ENCODE measurements around the gene NCKAP1. TPM values are rescaled to one million over a fixed set of nuclear protein-coding genes. Genes with fewer than 3 reads are reported as not detected.

The NCKAP1 gene
- total and polyA plus RNA-seq, 10 of the 15 experiments (the other 5 are each of a cell fraction or from before 2014, with no cell fraction given): 0.11 to 1.5 (median 0.52) TPM

- BruUV-seq (replicated peaks): no TSS peak
- SMC1A ChIA-PET (ENCODE audit: uncharacterized antibody, unreplicated experiment): interaction anchor here (0.7 kb wide), 1 partner anchor 134 kb away, joined by 3 read pairs; no protein-coding TSS in a partner anchor
- in situ Hi-C loops (cut with MboI): no loop called here
- WGBS (ENCODE audit: insufficient coverage, insufficient replicate concordance, low lambda C conversion rate, missing lambda C conversion rate): 19% methylated on average over 1 of the region's 1 CpG
- Histone ChIP-seq H3K9ac (ENCODE audit: control insufficient read depth, insufficient read depth, low read length) (no peak overlapping the region), H3K36me3 (ENCODE audit: control insufficient read depth in 2 of 2, insufficient read depth in 2 of 2, low read length in 1 of 2) (no peaks in the 10 kb centered on the region), H4K20me1 (ENCODE audit: control insufficient read depth, insufficient read depth) (no peaks in the 10 kb centered on the region), H3K9me3 (replicated peaks; ENCODE audit: control insufficient read depth, insufficient read depth, low read length) (no peaks in the 10 kb centered on the region), H3K27me3 (replicated peaks in 1 of 2; ENCODE audit: control insufficient read depth in 2 of 2, insufficient read depth in 2 of 2, low read length in 1 of 2) (no peaks in the 10 kb centered on the region), H2AFZ (ENCODE audit: control insufficient read depth, low read depth, low read length) (no peak overlapping the region), H3K4me3 (no peak overlapping the region), H3K4me1 (ENCODE audit: control insufficient read depth, insufficient read depth, low read length) (no peaks in the 10 kb centered on the region), H3K4me2 (ENCODE audit: control insufficient read depth, insufficient read depth) (no peak overlapping the region), H3K27ac (ENCODE audit: control insufficient read depth, insufficient read depth) (no peak overlapping the region), H3K79me2 (ENCODE audit: control insufficient read depth, insufficient read depth, low read length) (no peaks in the 10 kb centered on the region)
- CTCF ChIA-PET: no interaction called here
- RAD21 ChIA-PET (ENCODE audit: unreplicated experiment): no interaction called here
- intact Hi-C loops (cut with micrococcal nuclease; ENCODE audit: unreplicated experiment): no loop called here
- POLR2A ChIA-PET: no interaction called here
- no peak for FAIRE-seq
- no peak for ATAC-seq
- no peak for DNase-seq (ENCODE audit: low read depth, low spot score)
- TF ChIP-seq SMARCA5 (IDR thresholded peaks at IDR 0.05) (no peak), RAD51 (IDR thresholded peaks at IDR 0.05) (no peak), NR2F1 (conservative IDR thresholded peaks at IDR 0.05) (no peak), TCF3 (IDR thresholded peaks at IDR 0.05; ENCODE audit: borderline replicate concordance, insufficient read depth, low read depth, low read length) (no peak), CUX1 (IDR thresholded peaks at IDR 0.05; ENCODE audit: insufficient replicate concordance, low read depth, low read length) (no peak), SUPT20H (IDR thresholded peaks at IDR 0.05; ENCODE audit: borderline replicate concordance, control insufficient read depth, low read depth, low read length) (no peak)
- TF ChIP-seq, protein P1, sequence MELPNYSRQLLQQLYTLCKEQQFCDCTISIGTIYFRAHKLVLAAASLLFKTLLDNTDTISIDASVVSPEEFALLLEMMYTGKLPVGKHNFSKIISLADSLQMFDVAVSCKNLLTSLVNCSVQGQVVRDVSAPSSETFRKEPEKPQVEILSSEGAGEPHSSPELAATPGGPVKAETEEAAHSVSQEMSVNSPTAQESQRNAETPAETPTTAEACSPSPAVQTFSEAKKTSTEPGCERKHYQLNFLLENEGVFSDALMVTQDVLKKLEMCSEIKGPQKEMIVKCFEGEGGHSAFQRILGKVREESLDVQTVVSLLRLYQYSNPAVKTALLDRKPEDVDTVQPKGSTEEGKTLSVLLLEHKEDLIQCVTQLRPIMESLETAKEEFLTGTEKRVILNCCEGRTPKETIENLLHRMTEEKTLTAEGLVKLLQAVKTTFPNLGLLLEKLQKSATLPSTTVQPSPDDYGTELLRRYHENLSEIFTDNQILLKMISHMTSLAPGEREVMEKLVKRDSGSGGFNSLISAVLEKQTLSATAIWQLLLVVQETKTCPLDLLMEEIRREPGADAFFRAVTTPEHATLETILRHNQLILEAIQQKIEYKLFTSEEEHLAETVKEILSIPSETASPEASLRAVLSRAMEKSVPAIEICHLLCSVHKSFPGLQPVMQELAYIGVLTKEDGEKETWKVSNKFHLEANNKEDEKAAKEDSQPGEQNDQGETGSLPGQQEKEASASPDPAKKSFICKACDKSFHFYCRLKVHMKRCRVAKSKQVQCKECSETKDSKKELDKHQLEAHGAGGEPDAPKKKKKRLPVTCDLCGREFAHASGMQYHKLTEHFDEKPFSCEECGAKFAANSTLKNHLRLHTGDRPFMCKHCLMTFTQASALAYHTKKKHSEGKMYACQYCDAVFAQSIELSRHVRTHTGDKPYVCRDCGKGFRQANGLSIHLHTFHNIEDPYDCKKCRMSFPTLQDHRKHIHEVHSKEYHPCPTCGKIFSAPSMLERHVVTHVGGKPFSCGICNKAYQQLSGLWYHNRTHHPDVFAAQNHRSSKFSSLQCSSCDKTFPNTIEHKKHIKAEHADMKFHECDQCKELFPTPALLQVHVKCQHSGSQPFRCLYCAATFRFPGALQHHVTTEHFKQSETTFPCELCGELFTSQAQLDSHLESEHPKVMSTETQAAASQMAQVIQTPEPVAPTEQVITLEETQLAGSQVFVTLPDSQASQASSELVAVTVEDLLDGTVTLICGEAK (IDR thresholded peaks at IDR 0.05; ENCODE audit: borderline replicate concordance): no peak
- TF ChIP-seq, protein P2, sequence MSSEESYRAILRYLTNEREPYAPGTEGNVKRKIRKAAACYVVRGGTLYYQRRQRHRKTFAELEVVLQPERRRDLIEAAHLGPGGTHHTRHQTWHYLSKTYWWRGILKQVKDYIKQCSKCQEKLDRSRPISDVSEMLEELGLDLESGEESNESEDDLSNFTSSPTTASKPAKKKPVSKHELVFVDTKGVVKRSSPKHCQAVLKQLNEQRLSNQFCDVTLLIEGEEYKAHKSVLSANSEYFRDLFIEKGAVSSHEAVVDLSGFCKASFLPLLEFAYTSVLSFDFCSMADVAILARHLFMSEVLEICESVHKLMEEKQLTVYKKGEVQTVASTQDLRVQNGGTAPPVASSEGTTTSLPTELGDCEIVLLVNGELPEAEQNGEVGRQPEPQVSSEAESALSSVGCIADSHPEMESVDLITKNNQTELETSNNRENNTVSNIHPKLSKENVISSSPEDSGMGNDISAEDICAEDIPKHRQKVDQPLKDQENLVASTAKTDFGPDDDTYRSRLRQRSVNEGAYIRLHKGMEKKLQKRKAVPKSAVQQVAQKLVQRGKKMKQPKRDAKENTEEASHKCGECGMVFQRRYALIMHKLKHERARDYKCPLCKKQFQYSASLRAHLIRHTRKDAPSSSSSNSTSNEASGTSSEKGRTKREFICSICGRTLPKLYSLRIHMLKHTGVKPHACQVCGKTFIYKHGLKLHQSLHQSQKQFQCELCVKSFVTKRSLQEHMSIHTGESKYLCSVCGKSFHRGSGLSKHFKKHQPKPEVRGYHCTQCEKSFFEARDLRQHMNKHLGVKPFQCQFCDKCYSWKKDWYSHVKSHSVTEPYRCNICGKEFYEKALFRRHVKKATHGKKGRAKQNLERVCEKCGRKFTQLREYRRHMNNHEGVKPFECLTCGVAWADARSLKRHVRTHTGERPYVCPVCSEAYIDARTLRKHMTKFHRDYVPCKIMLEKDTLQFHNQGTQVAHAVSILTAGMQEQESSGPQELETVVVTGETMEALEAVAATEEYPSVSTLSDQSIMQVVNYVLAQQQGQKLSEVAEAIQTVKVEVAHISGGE (CRISPR knock-in tag; IDR thresholded peaks at IDR 0.05): no peak
- TF ChIP-seq, protein P3, sequence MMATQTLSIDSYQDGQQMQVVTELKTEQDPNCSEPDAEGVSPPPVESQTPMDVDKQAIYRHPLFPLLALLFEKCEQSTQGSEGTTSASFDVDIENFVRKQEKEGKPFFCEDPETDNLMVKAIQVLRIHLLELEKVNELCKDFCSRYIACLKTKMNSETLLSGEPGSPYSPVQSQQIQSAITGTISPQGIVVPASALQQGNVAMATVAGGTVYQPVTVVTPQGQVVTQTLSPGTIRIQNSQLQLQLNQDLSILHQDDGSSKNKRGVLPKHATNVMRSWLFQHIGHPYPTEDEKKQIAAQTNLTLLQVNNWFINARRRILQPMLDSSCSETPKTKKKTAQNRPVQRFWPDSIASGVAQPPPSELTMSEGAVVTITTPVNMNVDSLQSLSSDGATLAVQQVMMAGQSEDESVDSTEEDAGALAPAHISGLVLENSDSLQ (IDR thresholded peaks at IDR 0.05): no peak
Observed at GRCh38 chr2:182918961-182919652, 119.2 kb downstream of the NCKAP1 start.
